ENCODE results near the gene SNCG.

SNCG gene

DNA sequence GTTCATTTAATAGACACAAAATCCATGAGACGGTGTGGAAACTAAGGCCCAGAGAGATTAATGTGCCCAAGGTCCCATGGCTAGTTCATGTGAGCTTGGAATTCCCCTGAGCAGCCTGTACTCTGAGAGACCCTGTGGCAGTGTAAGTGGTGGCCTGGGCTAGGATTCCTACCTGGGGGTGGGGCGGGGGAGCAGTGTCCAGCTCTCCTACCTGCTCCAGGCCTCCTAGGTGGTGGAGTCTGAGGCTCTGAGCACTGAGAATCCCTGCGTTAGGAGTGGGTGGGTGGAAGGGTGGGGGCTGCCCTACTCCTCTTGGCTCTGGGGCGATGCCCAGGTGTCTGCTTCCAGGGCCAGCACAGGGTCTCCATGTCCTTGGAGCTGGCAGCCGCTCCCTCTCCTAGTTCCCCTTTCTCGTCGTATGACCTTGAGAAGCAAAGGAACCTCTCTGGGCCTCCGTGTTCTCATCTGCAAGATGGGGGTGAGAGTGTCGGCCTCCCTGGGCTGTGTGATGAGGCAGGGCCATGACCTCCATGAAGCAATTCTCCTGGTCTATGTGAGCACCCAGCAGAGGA is 2.5 kb downstream of the SNCG start:
- DNase-seq (ENCODE audit: low spot score) = no peak

- DNase-seq (ENCODE audit: low spot score) = no peak
Measured at GRCh38 chr10:86961481-86962091, 3.2 kb downstream of the SNCG start.

- DNase-seq (ENCODE audit: low spot score) = no peak
Measured at GRCh38 chr10:86962136-86962980, 4.0 kb downstream of the SNCG start.

GRCh38 chr10:86962981-86963310 is 4.5 kb downstream of the SNCG start:
- DNase-seq (ENCODE audit: low spot score) = no peak

GRCh38 chr10:86963341-86963919 is 5.0 kb downstream of the SNCG start:
- no peak for DNase-seq (ENCODE audit: low spot score)

- DNase-seq (ENCODE audit: low spot score) = no peak
Measured at GRCh38 chr10:86964061-86964846, 5.9 kb downstream of the SNCG start.

DNA sequence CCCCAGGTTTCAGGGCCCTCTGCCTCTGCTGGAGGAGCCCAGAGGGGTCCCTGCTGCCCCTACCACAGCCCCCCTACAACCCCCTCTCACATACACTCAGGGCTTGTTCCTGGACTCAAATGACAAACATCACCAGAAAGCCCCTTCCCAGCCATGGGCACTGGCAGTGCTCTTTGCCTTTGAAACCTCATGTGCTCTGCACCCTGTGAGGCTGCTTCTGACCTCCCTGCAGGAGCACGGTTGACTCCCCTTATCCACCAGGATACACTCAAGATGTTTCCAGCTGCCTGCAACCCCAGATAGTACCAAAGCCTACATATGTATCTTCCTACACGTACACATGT is 6.4 kb downstream of the SNCG start:
- DNase-seq (ENCODE audit: low spot score) = no peak

DNA sequence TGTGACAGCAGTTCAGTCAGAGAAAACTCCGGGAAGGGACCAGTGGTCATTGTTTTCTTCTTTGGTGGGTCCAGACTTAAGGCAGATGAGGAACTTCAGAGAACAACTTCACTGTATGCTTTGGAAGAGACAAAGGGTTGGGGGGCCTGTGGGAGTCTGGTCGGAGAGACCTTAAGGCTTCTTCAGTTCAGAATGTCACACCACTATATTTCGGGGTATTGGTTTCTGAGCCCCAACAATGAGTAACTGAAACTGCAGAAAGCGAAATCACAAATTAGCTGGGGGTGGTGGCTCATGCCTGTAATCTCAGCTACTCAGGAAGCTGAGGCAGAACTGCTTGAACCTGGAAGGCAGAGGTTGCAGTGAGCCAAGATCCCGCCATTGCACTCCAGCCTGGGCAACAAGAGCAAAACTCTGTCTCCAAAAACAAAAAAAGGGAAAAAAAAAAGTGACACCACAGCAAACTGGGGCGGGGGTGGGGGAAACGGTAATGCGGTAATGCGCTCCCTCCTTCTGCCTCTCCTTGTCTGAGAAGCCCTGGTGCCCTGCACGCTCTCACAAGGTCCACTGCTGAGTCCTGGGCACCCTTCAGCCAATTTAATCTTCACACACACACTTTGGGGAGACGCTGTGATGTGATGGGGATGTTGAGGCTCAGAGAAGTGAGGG is 7.7 kb downstream of the SNCG start:
- no peak for DNase-seq (ENCODE audit: low spot score)

GRCh38 chr10:86967481-86967941 is 9.1 kb downstream of the SNCG start:
- DNase-seq (ENCODE audit: low spot score) = peak; percentile 36

DNA sequence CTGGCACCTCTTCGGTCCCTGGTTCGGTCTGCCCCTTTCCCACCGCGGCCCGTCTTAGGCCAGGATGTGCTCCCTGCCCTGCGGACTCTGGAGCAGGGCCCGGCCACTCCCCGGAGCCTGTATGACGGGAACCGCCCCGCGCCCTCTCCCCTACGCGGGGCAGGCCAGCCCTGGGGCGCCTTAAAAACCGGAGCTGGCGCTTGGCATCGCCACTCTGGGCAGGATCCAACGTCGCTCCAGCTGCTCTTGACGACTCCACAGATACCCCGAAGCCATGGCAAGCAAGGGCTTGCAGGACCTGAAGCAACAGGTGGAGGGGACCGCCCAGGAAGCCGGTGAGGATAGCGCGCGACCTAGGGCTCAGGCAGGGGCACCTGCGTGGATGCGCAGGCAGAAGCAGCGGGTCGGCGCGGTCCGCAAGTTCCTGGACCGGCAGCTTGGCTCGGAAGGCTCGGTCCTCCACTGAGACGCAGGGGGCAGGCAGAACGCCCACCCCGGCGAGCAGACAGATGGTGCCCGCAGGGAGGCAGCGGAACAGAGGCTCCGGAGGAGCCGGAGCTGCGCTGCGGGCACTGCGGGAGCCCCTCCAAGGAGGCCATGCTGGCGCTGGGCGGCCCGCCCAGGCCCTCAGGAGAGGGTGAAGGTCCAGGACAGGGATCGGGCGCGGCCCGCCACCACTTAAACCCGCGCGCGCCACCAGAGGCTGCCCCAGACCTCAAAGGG is 10.0 kb downstream of the SNCG start, which contains the start of gene ADIRF:
Gene ADIRF (plus strand): TSS at position 212 of the 723 bp plus-strand sequence. CDS start 63 bp downstream, at position 275.
- DNase-seq (ENCODE audit: low spot score) = no peak

DNA sequence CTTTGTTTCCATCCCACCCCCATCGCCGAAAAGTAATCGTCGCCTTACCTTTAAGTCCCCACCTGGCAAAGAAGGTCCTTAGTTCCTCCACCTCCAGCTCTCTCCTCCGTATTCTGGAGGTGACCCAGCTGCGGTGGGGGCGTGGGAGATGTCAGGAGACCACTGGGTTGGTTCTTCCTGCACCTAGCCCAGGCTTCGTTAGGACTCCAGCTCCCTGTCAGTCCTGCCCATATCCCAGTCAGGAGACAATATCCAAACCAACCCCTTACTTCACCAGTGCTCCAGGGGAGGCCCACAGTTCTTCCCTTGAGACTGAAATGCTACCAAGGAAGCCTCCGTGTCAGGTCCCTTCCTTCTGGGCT is 10.6 kb downstream of the SNCG start:
- peak; percentile 13 for DNase-seq (ENCODE audit: low spot score)

GRCh38 chr10:86969421-86970041 is 11.1 kb downstream of the SNCG start:
- DNase-seq (ENCODE audit: low spot score) = peak; percentile 83

GRCh38 chr10:86970162-86970981 is 12.0 kb downstream of the SNCG start:
- no peak for DNase-seq (ENCODE audit: low spot score)

DNA sequence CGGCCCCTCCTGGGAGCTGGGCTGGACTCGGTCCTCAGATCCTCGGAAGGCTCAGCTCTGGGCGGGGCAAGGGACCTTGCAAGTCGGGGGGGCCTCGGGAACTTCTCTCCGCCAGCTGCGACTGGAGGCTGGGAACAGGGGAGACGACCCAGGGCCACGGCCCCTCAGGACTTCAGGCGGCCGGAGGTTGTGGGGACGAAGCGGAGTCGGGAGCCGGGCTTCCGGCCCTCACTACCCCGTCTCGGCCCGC is 12.5 kb downstream of the SNCG start:
- DNase-seq (ENCODE audit: low spot score) = no peak

DNA sequence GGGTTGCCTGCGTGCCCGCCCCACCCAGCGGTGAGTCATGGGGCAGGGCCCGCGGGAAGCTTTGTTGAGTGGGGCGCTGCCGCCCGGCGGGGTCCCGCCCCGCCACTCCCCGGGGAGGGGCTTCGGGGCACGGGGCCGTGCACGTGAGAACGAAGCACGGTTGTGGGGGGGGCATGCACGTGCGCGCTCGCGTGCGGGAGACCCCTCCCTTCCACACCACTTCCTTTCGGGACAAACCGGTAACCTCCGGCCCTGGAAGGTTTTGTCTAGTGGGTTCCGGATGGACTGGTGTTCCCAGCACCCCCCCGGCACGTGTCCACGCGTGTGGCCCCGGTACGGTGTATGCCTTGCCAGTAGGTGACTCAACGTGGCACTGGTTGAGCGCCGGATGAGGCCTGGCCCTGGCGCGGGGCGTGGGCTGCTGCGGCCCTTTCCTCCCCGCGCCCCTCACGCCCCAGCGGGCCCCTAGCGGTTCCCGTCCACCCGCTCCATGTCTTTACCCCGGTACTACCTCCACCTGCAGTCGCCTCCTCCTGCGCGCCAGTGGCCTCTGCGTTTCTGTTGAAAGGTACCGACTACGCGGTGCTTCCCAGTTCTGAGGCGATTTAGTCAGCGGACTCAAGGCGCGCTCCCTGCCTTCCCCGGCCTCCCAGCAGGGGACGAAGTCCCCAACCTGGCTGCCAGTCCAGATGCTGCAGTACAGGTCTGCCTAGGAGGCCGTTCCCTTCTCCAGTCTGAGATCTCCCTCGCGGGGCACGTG is 13.0 kb downstream of the SNCG start:
- peak; percentile 89 for DNase-seq (ENCODE audit: low spot score)

GRCh38 chr10:86972613-86973380 is 14.4 kb downstream of the SNCG start:
- no peak for DNase-seq (ENCODE audit: low spot score)

- DNase-seq (ENCODE audit: low spot score) = no peak
Measured at GRCh38 chr10:86974484-86974883, 16.1 kb downstream of the SNCG start.

DNA sequence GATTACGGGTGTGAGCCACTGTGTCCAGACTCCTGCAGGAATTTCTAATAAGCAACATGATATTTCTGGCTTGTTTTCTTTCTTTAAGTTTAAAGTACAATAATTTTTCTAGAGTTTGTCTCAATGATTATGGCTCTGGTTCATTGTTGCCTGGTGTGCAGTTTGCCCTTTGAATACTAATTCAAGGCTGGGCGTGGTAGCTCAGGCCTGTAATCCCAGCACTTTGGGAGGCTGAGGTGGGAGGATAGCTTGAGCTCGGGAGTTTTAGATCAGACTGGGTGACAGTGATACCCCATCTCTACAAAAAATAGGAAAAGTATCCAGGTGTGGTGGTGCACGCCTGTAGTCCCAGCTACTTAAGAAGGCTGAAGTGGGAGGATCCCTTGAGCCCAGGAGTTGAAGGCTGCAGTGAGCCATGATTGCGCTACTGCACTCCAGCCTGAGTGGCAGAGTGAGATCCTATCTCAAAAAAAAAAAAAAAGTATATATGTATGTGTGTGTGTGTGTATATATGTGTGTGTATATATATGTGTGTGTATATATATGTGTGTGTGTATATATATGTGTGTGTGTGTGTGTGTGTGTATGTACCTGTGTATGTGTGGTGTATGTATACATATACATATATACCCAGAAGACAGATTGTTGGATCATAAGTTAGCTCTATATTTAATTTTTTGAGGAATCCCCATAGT is 18.1 kb downstream of the SNCG start:
- DNase-seq (ENCODE audit: low spot score) = no peak

Data from kidney capillary endothelial cell (primary cell).